ENCODE results near the gene TRIP13.
"Not testable (repeated sequence)": the region's sequence is repeated elsewhere in the genome, so short reads cannot be mapped to it uniquely, and the experiment has no call there.

TRIP13 gene

DNA sequence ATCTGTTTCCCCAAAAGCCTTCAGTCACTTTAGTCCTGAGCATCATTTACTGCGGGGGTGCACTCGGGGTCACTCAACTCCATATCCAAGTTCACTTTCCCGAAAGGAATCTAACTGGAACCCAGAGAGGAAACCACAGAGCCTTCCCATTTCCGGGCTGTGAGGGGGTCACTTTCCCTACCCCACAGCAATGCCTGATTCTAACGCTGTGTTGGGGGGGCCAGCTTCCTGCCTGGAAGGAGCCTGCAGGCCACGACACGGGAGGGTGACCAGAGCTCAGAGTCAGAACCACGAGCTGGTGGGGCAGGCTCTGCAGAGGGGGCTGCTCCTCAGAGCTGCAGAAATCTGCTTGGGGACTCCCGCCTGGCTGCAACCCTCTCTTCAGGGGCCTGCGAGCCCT, 20.4 kb upstream of the TRIP13 start:
- DNase-seq (ENCODE audit: low read depth): no peak

DNA sequence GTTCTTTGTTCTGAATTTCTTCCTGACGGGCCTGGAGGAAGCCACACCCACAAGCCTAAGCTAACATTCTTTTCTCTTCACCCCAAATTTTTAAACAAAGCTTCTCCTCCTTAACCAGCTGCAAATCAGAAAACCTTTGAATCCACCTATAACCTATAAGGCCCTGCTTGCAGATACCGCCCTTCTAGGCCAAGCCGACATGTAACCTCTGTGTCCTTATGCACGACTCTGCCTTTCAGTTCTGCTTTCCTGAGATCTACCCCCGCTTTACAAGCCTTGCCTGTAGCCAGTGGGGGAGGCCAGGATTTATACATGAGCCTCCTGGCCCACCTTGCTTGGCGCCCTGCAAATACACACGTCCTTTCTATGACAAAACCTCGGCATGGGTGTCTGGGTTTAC, 19.4 kb upstream of the TRIP13 start:
- DNase-seq (ENCODE audit: low read depth): no peak

GRCh38 chr5:875931-876330, 16.8 kb upstream of the TRIP13 start:
- no peak for DNase-seq (ENCODE audit: low read depth)

DNA sequence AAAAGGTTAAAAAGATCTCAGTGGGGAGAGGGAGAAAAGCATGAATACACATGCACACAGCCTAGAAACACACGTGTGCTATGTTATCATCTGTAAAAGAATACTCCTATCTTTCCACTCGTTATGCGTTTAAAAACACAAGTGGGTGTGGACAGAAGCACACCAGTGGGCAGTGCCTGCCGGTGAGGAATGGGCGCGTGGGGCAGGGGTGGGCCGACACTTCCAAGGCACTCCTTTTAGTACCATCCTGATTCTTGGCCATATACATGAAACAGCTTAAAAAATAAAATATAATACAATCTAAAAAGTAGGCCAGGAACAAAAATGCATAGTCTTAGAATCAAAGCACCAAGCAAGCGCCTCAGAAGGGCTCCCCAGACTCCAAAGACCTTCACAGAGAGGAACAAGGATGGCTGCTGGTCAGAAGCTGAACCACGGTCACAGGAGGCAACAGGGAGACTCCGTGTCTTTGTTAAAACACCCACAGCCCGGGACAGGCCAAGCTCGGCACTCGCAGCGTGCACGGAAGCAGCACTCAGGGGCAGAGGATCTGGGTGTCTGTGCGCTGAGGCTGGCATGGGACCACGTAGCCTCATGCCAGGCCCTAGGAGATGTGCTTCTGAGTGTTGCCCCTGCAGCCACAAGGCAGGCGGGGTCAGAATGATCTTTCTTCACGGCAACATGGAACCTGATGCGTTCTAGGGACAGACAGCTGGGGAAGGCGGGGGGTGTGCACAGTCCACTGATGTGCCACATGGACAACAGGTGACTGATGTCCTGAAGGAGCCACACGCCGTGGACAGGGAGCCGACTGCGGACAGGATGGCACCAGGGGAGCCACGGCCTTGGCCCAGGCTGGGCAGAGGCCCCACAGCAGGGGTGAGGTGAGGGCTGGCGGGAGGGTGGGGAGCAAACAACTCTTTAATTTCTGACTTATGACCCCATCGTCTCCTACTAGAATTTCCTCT, 16.0 kb upstream of the TRIP13 start:
- DNase-seq (ENCODE audit: low read depth): no peak

DNA sequence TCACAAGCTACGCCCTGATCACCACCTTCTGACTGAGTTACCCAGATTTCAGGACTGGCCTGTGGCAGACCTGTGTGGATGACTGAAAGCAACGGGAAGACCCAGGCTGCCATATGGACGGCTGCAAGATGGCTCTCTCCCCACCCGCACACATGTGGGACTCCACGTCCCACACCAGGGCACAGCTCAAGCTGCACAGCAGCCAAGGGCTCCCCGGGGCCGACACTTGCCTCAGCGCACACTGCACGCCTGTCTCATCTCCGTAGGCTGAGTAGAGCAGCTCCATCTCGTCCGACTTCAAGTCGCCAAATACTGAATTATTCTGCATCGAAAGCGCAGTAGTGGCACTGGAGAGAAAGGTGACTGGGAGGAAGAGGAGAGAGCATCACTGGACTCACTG, 14.6 kb upstream of the TRIP13 start:
- no peak for DNase-seq (ENCODE audit: low read depth)

DNA sequence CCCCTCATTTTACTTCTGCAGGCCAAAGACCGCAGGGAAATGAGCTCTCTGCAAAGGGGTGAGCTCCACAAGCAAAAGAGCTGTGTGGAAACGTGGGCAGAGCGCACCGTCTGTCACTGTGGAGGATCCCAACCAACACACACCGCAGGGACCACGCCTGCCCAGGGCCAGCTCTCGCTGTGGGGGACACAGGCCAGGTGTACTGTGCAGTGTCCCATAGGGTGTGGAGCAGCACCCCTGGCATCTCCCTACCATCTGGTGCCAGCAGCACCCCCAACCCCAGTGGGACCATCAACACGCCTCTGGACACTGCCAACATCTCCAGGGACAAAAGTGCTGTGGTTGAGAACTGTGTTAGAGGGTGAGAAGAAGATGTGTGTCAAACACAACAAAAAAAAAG, 14.0 kb upstream of the TRIP13 start:
- not testable (repeated sequence) for DNase-seq (ENCODE audit: low read depth)

DNA sequence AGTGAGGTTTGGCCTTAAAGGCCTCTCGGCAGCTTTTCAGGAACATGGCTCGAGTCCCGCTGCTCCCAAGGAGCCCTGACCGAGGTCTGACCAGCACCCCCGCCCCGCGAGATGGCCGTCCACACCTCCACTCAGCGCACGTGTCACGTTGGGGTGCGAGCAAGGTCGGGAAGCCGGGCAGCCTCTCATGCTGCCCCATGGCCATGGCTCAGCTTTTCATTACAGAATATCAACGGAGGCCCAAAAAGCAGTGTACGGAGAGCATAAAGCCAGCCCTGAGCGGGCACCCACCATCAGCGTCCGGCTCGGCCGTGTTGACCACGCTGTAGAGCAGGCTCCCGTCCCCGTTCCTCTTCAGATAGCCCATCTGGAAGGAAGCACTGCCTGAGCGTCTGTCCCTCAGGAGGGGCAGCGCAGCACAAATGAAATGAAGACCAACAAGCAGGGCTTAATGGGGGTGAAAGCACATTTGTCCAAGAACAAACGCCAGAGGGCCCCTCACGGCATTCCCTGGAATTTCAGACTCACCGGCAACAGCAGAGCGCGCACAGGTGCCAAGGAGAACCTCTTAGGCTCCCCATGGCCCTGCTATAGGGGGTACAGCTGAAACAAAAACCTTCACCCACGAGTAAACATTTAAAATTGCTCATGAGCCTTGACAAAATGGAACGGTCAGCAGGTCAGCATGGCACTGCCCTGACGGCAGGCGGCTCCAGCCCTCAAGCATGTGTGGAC, 11.7 kb upstream of the TRIP13 start:
- no peak for DNase-seq (ENCODE audit: low read depth)

DNA sequence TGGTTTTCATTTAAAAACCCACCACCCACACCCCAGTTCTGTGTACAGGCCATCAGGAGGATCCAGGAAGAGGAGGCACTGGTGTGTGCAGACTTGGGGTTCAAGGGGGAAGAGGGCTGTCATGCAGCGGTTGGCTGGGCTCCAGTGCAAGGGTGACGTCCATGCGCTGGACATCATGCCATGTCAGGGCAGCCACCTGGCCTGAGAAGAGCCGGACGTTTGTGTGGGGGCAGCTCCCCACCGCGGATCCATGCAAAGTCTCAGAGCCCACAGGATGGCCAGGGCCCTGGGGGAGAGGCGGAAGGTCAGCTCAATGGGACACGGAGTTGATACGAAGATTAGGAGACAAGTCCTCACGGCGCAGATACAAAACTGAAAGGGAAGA, 11.1 kb upstream of the TRIP13 start:
- DNase-seq (ENCODE audit: low read depth): no peak

- no peak for DNase-seq (ENCODE audit: low read depth)
Observed at GRCh38 chr5:882253-883183, 10.2 kb upstream of the TRIP13 start.

DNA sequence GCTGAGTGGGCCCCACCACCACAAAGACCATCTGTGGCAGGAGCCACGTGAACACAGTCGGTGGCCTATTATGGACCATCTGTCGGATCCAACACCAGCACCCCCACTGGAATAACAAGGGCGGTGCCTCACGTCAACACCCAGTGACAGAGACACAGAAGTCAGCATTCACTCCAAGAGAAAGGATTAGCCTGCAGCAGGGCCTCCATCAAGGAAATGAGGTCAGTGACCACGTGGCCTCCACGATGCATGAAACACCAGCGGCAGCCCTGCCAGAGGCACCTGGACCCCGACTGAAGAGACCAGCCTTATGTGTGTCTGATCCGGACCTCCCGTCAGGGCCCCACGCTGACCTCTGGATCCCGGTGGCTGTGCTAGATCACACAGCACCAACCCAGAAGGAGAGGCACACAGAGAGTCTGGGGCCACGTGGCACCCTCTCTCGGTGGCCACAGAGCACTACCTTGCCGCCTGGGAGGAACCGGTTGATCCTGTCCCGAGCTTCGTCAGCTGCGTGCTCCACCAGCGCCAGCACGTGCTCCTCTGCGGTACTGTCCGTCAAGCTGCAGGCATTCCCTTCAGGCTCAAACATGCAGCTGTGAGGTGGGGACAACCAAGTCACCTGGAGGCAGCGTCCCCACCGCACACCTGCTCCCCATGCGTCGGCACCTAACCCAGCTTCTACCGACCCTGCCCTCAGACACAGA, 9.1 kb upstream of the TRIP13 start:
- no peak for DNase-seq (ENCODE audit: low read depth)

DNA sequence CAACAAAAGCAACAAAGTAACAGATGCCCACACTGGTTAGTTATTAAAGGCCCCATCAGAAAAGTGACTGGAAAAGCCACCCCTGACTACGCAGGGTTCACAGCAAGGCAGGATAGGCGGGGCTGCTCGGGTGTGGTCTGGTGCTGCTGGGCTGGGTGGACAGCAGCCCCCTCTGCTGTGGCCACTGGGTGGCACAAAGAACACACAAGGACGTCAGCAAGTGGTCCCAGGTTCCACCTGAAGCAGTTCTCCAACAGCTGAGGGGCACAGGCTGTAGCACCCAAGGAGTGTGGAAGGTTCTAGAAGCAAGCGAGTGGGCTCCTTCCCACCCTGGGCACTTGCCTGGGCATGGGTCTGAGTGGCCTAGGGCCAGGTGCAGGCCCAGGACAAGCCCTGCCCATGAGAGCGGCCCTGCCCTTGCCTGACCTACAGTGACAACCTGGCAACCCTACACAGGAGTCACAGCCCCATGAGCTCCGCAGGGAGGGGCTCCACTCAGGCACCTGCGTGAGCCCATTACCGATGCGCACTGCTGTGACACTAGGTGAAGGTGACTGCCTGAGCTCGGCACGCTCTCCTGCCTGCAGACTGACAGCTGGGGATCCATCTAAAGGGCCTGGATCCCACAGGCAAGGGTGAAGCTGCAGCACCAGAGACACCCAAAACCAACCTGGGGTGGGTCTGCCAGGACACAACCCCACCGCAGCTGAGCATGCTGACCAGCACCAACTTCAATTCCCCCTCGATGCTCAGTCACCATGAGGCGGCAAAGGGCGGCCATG, 8.1 kb upstream of the TRIP13 start:
- DNase-seq (ENCODE audit: low read depth): no peak

DNA sequence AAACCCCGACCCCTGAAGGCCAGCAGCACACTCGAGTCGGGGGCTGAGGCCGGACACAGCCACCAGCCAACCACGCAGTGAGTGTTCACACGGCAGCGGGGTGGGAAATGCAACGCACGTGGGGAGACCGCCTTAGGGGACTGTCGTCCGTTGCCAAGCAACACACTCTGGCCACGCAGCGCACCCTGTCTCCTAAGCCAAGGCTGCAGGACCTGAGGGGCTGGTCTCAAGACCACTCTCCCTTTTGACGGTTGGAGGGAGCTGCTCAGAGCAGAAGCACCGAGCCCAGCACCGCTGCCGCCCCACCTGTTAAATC, 7.6 kb upstream of the TRIP13 start:
- no peak for DNase-seq (ENCODE audit: low read depth)

DNA sequence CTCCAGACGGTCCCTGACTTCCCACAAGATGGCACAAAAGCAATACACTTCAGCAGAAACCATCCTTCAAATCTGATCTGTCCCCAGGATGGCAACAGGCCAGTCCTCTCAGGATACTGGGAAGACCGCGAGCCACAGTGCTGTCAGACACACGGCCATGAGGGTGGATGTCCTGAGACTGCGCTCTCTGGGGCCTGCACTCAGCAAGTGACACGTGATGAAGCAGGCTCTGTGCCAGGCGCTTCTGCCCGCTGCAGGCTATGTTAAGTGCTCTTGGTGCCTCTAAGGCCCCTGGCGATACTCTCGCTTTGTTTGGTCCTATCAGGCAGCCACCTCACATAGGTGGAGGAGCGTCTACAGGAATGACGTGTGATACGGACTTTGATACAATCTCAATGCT, 7.2 kb upstream of the TRIP13 start:
- DNase-seq (ENCODE audit: low read depth): no peak

- no peak for DNase-seq (ENCODE audit: low read depth)
Observed at GRCh38 chr5:886036-886435, 6.6 kb upstream of the TRIP13 start.

GRCh38 chr5:886716-887325, 5.9 kb upstream of the TRIP13 start:
- no peak for DNase-seq (ENCODE audit: low read depth)

GRCh38 chr5:887947-888637, 4.6 kb upstream of the TRIP13 start:
- no peak for DNase-seq (ENCODE audit: low read depth)

DNA sequence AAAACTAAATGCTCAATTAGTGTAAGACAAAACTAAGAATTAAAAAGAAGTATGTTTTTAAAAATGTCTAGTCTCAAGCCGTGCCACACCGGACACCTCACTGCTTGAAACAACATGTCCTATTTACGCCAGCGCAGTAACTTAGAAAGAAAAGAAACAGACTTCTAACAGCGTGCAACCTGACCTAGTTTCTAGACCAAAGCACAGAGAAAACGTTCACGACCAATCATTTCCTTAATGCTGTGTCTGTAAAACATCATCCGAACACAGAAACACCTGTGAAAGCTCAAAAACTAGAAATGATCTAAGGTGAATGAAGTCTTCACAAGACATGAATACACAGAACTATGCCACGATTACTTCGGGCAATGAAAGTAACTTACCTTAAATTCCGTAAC, 4.0 kb upstream of the TRIP13 start:
- DNase-seq (ENCODE audit: low read depth): no peak

DNA sequence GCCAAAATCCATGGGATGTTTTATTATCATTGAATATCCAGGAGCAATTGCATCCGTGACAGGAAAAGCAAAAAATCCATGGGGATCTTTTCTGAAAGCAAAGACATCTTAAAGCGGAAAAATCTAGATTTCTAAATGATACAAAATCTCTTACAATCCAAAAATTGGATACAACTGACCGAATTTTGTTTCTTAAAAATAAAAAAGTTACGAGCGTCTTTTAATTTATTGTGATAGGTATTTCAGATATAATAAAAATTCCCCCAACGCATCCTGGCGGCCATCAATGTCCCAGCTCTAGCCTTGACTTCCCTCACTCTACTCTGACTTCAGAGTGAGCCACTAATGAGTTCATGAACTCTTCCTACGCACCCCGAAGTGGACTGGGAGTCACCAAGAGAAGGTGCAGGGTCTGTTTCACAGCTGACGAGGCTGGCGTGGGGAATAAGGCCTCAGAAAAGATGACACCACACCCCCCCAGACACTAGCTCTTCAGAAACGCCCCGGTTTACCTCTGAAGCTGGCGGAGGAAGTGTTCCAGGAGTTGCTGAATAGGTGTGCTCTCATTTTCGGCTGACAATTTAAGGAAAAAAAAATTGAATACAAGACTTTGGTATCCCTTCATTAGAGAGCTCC, 3.5 kb upstream of the TRIP13 start:
- DNase-seq (ENCODE audit: low read depth): no peak

GRCh38 chr5:891117-891836, 1.4 kb upstream of the TRIP13 start:
- no peak for DNase-seq (ENCODE audit: low read depth)

All from EH (cell line).